Cardiac muscle cell (in vitro differentiated cells and primary cell): Measurements from ENCODE around the gene EMC7. TPM values are rescaled to one million over a fixed set of nuclear protein-coding genes. Genes with fewer than 3 reads are reported as not detected.

Experiments used
- DNase-seq, 2 donors: peaks; one replicate each; pipeline versions ENCODE4 v3.0.0 to v3.0.0-alpha.2; 2010 to 2017; ENCODE audit warnings: low read depth in 1 of 2, low spot score in 1 of 2
- H3K27ac ChIP-seq: fragments of 200-600 bp; sonication (generic); 2 replicates; pipeline ENCODE4 v1.5.1; 2016
- H3K27me3 ChIP-seq: fragments of 200-600 bp; sonication (generic); 2 replicates; pipeline ENCODE4 v1.6.0; 2016; ENCODE audit warnings: control low read depth
- H3K36me3 ChIP-seq: fragments of 200-600 bp; sonication (generic); 2 replicates; pipeline ENCODE4 v1.5.1; 2016; ENCODE audit warnings: control low read depth
- H3K4me1 ChIP-seq: fragments of 200-600 bp; sonication (generic); 2 replicates; pipeline ENCODE4 v1.8.1; 2017; ENCODE audit warnings: low read depth, mild to moderate bottlenecking, mixed run types
- H3K4me3 ChIP-seq: fragments of 200-600 bp; sonication (generic); 2 replicates; pipeline ENCODE4 v1.5.1; 2016; ENCODE audit warnings: mild to moderate bottlenecking
- H3K9me3 ChIP-seq: fragments of 200-600 bp; sonication (generic); 2 replicates; pipeline ENCODE4 v1.5.1; 2017; ENCODE audit warnings: low read depth, mild to moderate bottlenecking, control low read depth
- polyA plus RNA-seq: library from polyadenylated mRNA; unstranded; fragments of >200 nt; fragmentation: Nextera tagmentation; extraction: Ambion mirVana; gene quantifications from 2 replicates; pipeline ENCODE4 v1.2.1, GENCODE V29; 2016
- total RNA-seq: library from RNA; depleted of rRNA; stranded (reverse); fragments of >200 nt; gene quantifications from 2 replicates; pipeline ENCODE4 v1.2.3, GENCODE V29; 2016
- TF ChIP-seq, protein P1 (sequence below): IDR thresholded peaks from 2 replicates; pipeline ENCODE4 v1.5.1; 2012; ENCODE audit warnings: low read depth, mild to moderate bottlenecking, low read length

The EMC7 gene
- total and polyA plus RNA-seq, 2 experiments from 2014 or later = 18.5 to 145 TPM

GRCh38 chr15:34116620-34117019, 15.0 kb upstream of the EMC7 start:
- Histone ChIP-seq H3K4me1 (no peaks in the 10 kb centered on the region), H3K27me3 (no peaks in the 10 kb centered on the region), H3K36me3 (no peaks in the 10 kb centered on the region), H3K4me3 (no peak overlapping the region), H3K9me3 (no peaks in the 10 kb centered on the region), H3K27ac (no peak overlapping the region)
- no peak for DNase-seq
- TF ChIP-seq, protein P1, sequence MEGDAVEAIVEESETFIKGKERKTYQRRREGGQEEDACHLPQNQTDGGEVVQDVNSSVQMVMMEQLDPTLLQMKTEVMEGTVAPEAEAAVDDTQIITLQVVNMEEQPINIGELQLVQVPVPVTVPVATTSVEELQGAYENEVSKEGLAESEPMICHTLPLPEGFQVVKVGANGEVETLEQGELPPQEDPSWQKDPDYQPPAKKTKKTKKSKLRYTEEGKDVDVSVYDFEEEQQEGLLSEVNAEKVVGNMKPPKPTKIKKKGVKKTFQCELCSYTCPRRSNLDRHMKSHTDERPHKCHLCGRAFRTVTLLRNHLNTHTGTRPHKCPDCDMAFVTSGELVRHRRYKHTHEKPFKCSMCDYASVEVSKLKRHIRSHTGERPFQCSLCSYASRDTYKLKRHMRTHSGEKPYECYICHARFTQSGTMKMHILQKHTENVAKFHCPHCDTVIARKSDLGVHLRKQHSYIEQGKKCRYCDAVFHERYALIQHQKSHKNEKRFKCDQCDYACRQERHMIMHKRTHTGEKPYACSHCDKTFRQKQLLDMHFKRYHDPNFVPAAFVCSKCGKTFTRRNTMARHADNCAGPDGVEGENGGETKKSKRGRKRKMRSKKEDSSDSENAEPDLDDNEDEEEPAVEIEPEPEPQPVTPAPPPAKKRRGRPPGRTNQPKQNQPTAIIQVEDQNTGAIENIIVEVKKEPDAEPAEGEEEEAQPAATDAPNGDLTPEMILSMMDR = no peak

DNA sequence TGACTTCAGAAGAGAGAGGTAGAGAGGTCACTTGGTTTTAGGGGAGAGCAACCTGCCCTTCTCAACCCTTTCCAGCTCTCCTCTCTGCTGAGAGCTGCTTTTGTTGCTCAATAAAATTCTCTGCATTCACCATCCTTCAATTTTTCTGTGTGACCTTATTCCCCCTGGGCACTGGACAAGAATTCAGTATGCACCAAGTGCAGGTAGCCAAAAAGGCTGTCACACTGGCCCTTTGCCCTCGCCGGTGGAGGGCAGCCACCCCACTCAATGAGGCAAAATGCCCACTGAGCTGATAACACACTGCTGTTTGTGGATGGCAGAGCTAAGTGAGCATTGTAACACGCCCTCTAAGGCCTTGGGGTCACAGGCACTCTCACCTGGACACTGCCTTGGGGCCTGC, 13.1 kb upstream of the EMC7 start:
- H3K4me3 ChIP-seq = no peak overlapping the region
- DNase-seq = no peak
- TF ChIP-seq, protein P1 = no peak
- no peaks in the 10 kb centered on the region for H3K9me3 ChIP-seq
- H3K36me3 ChIP-seq = no peaks in the 10 kb centered on the region
- H3K27ac ChIP-seq = no peak overlapping the region
- no peaks in the 10 kb centered on the region for H3K27me3 ChIP-seq
- H3K4me1 ChIP-seq = no peaks in the 10 kb centered on the region

- no peak overlapping the region for H3K4me3 ChIP-seq
- H3K4me1 ChIP-seq = no peaks in the 10 kb centered on the region
- no peak overlapping the region for H3K27ac ChIP-seq
- H3K36me3 ChIP-seq = no peaks in the 10 kb centered on the region
- TF ChIP-seq, protein P1 = no peak
- DNase-seq = no peak
- H3K27me3 ChIP-seq = no peaks in the 10 kb centered on the region
- no peaks in the 10 kb centered on the region for H3K9me3 ChIP-seq
Observed at GRCh38 chr15:34114215-34114614, 12.6 kb upstream of the EMC7 start.

DNA sequence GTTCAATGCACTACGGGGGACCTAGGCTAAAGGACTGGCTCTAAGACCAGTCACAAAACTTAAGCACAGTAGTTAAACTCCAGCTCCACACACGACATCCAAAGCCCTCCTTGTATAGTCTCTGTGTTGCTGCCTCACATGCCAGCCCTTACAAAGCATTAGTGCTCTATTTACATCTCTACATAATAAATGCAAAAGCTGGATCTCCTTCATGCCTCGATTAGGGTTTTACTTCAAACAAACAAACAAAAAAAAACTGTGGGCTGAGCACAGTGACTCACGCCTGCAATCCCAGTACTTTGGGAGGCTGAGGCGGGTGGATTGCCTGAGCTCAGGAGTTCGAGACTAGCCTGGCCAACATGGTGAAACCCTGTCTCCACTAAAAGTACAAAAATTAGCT, 9.8 kb upstream of the EMC7 start:
- Histone ChIP-seq H3K27ac (no peak overlapping the region), H3K9me3 (no peaks in the 10 kb centered on the region), H3K4me3 (no peak overlapping the region), H3K27me3 (no peaks in the 10 kb centered on the region), H3K4me1 (no peaks in the 10 kb centered on the region), H3K36me3 (no peaks in the 10 kb centered on the region)
- no peak for DNase-seq
- TF ChIP-seq, protein P1 = no peak

- DNase-seq = peak; percentile 40 to 64
- TF ChIP-seq, protein P1 = peak; percentile 79
- Histone ChIP-seq H3K27me3 (no peaks in the 10 kb centered on the region), H3K4me1 (no peaks in the 10 kb centered on the region), H3K9me3 (no peaks in the 10 kb centered on the region), H3K27ac (no peak overlapping the region), H3K4me3 (no peak overlapping the region), H3K36me3 (no peaks in the 10 kb centered on the region)
Observed at GRCh38 chr15:34109797-34110663, 8.4 kb upstream of the EMC7 start.
